ENCODE data around the gene IQCE. TPM values are rescaled to one million over a fixed set of nuclear protein-coding genes. Genes with fewer than 3 reads are reported as not detected.
"Not testable (repeated sequence)": the region's sequence is repeated elsewhere in the genome, so short reads cannot be mapped to it uniquely, and the experiment has no call there.

IQCE gene
- total RNA-seq, 4 donors from 2014 or later, result 27.2 to 187 (median 55.5) TPM

GRCh38 chr7:2553831-2554581 lies 4.8 kb upstream of the IQCE start:
- H3K4me3 ChIP-seq, result peak overlapping the region; percentile 2 to 93 (median 76)
- H3K4me1 ChIP-seq, result peaks cover 10 to 35% (median 25%) of the 10 kb centered on the region in 4 donors
- no peaks in the 10 kb centered on the region for H3K36me3 ChIP-seq
- intact Hi-C loops (cut with DNase I; ENCODE audit: low total_unique reads), result no loop called here
- no peaks in the 10 kb centered on the region for H3K9me3 ChIP-seq
- no peak for DNase-seq
- peak overlapping the region in 1 of 4 donors; percentile 15 for H3K27ac ChIP-seq
- in situ Hi-C loops (cut with MboI; ENCODE audit: low pct_ligation_motif_present in 1 of 4, low pct_unique_long_range_greater_than_20kb in 1 of 4, low sequenced_read_pairs in 3 of 4), result no loop called here
- H3K27me3 ChIP-seq, result no peaks in the 10 kb centered on the region
- 63 to 77% methylated on average over 6 to 16 of the region's 16 CpGs for WGBS, 2 donors (ENCODE audit: low coverage in 1 of 2)
- no peak for TF ChIP-seq POLR2AphosphoS5 (IDR thresholded peaks at IDR 0.05)

GRCh38 chr7:2554661-2555111 lies 4.1 kb upstream of the IQCE start:
- H3K9me3 ChIP-seq, result no peaks in the 10 kb centered on the region
- H3K27me3 ChIP-seq, result no peaks in the 10 kb centered on the region
- H3K4me1 ChIP-seq, result peaks cover 10 to 38% (median 28%) of the 10 kb centered on the region in 4 donors
- in situ Hi-C loops (cut with MboI; ENCODE audit: low pct_ligation_motif_present in 1 of 4, low pct_unique_long_range_greater_than_20kb in 1 of 4, low sequenced_read_pairs in 3 of 4), result no loop called here
- peak overlapping the region; percentile 95 to 97 (median 96) for H3K27ac ChIP-seq
- no peaks in the 10 kb centered on the region for H3K36me3 ChIP-seq
- intact Hi-C loops (cut with DNase I; ENCODE audit: low total_unique reads), result loop anchor here (5.0 kb wide), 1 partner anchor 68 kb away; no protein-coding TSS in a partner anchor
- peak overlapping the region; percentile 69 to 93 (median 84) for H3K4me3 ChIP-seq
- WGBS, 2 donors (ENCODE audit: low coverage in 1 of 2), result 9% methylated on average over 9 of the region's 12 CpGs; no CpG with 5 or more reads in 1 of the 2 donors
- DNase-seq, result no peak
- TF ChIP-seq EP300 (IDR thresholded peaks at IDR 0.05; ENCODE audit: low read depth), result no peak
- no peak for TF ChIP-seq POLR2AphosphoS5 (IDR thresholded peaks at IDR 0.05)
- TF ChIP-seq POLR2A (IDR thresholded peaks at IDR 0.05), result no peak
- TF ChIP-seq CTCF (IDR thresholded peaks at IDR 0.05), result no peak

GRCh38 chr7:2555121-2556052 lies 3.4 kb upstream of the IQCE start, which contains the start of gene BRAT1:
Gene BRAT1 (minus strand): TSS chr7:2555524. CDS start chr7:2554431, 1,093 bp downstream.
- intact Hi-C loops (cut with DNase I; ENCODE audit: low total_unique reads) (loop anchor here (5.0 kb wide), 1 partner anchor 67 kb away; no protein-coding TSS in a partner anchor), in situ Hi-C loops (cut with MboI; ENCODE audit: low pct_ligation_motif_present in 1 of 4, low pct_unique_long_range_greater_than_20kb in 1 of 4, low sequenced_read_pairs in 3 of 4) (no loop called here)
- Histone ChIP-seq H3K4me1 (peaks cover 14 to 45% (median 35%) of the 10 kb centered on the region in 4 donors), H3K27ac (peak within 1 kb of the TSS; percentile 95 to 97 (median 96)), H3K27me3 (no peaks in the 10 kb centered on the region), H3K4me3 (peak within 1 kb of the TSS; percentile 69 to 93 (median 84)), H3K36me3 (no peaks in the 10 kb centered on the region), H3K9me3 (no peaks in the 10 kb centered on the region)
- WGBS, 2 donors (ENCODE audit: low coverage in 1 of 2), result 0 to 1% methylated on average over 1 to 42 of the region's 79 CpGs
- TF ChIP-seq CTCF (IDR thresholded peaks at IDR 0.05) (peak; percentile 32 to 57 (median 43)), EP300 (IDR thresholded peaks at IDR 0.05; ENCODE audit: low read depth) (no peak), POLR2A (IDR thresholded peaks at IDR 0.05) (peak; percentile 78), POLR2AphosphoS5 (IDR thresholded peaks at IDR 0.05) (peak; percentile 84 to 95 (median 89))
- DNase-seq, result peak; percentile 98

- 5% methylated on average over 52 of the region's 53 CpGs; no CpG with 5 or more reads in 1 of the 2 donors for WGBS, 2 donors (ENCODE audit: low coverage in 1 of 2)
- H3K9me3 ChIP-seq, result no peaks in the 10 kb centered on the region
- H3K27ac ChIP-seq, result peak overlapping the region; percentile 85 to 90 (median 88)
- in situ Hi-C loops (cut with MboI; ENCODE audit: low pct_ligation_motif_present in 1 of 4, low pct_unique_long_range_greater_than_20kb in 1 of 4, low sequenced_read_pairs in 3 of 4) (no loop called here), intact Hi-C loops (cut with DNase I; ENCODE audit: low total_unique reads) (loop anchor here (5.0 kb wide), 1 partner anchor 63 kb away; no protein-coding TSS in a partner anchor)
- DNase-seq, result peak; percentile 59
- H3K36me3 ChIP-seq, result no peaks in the 10 kb centered on the region
- no peaks in the 10 kb centered on the region for H3K27me3 ChIP-seq
- peak overlapping the region; percentile 80 to 100 (median 82) for H3K4me3 ChIP-seq
- TF ChIP-seq EP300 (IDR thresholded peaks at IDR 0.05; ENCODE audit: low read depth) (no peak), CTCF (IDR thresholded peaks at IDR 0.05) (no peak), POLR2AphosphoS5 (IDR thresholded peaks at IDR 0.05) (peak in 1 of 3 donors; percentile 13), POLR2A (IDR thresholded peaks at IDR 0.05) (peak; percentile 39)
- H3K4me1 ChIP-seq, result peaks cover 13 to 51% (median 35%) of the 10 kb centered on the region in 4 donors
Measured at GRCh38 chr7:2559283-2559950, 638 bp downstream of the IQCE start.

GRCh38 chr7:2563955-2564354 lies 5.2 kb downstream of the IQCE start:
- Histone ChIP-seq H3K27ac (peak overlapping the region in 1 of 4 donors; percentile 59), H3K4me1 (peaks cover 10 to 50% (median 16%) of the 10 kb centered on the region in 4 donors)
- H3K9me3 ChIP-seq; H3K27me3 ChIP-seq; H3K36me3 ChIP-seq; H3K4me3 ChIP-seq; DNase-seq; in situ Hi-C loops (cut with MboI; ENCODE audit: low pct_ligation_motif_present in 1 of 4, low pct_unique_long_range_greater_than_20kb in 1 of 4, low sequenced_read_pairs in 3 of 4); intact Hi-C loops (cut with DNase I; ENCODE audit: low total_unique reads): not testable (repeated sequence)
- 89 to 94% methylated on average over 1 to 3 of the region's 3 CpGs for WGBS, 2 donors (ENCODE audit: low coverage in 1 of 2)
